Stimulated activated CD4-positive, alpha-beta T cell treated with anti-CD3 and anti-CD28 coated beads, Interleukin-2, amount 100 ng/mL, for 48 hours (primary cell): Measurements from ENCODE around the gene PRSS12.
"Not testable (repeated sequence)": the region's sequence is repeated elsewhere in the genome, so short reads cannot be mapped to it uniquely, and the experiment has no call there.

ENCODE experiments used
- DNase-seq, 2 donors: peaks; one replicate each; pipeline ENCODE4 v3.0.0-alpha.2; 2020

PRSS12 gene

DNA sequence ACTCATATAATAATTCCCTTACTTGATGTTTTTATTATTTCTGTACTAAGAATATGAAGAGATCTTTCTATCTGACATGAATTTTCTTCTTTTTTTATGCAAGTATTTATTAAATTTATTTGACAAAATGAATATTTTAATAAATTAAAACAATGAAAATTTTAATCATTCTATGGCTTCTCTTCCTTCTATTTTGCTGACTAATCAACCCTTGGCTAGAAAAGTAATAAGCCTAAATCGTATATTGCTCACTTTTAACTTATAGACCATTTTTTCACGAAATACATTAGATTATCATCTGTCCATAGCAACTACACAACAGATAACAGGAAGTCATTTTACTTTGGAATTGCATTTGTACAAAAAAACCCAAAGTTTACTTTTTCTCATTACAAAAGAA, 38.6 kb downstream of the PRSS12 start:
- DNase-seq, result no peak

- DNase-seq, result no peak
Observed at GRCh38 chr4:118313098-118313497, 39.7 kb downstream of the PRSS12 start.

GRCh38 chr4:118308306-118309030, 44.3 kb downstream of the PRSS12 start:
- DNase-seq, result no peak

- DNase-seq, result no peak
Observed at GRCh38 chr4:118307643-118308042, 45.2 kb downstream of the PRSS12 start.

DNA sequence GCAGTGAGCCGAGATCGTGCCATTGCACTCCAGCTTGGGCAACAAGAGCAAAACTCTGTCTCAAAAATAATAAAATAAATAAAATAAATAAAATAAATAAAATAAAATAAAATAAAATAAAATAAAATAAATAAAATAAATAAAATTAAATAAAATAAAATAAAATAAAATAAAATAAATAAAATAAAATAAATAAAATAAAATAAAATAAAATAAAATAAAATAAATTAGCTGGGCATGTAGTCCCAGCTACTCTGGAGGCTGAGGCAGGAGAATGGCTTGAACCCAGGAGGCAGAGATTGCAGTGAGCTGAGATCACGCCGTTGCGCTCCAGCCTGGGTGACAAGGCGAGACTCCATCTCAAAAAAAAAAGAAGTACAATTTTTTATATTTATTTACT, 53.2 kb downstream of the PRSS12 start:
- not testable (repeated sequence) for DNase-seq

DNA sequence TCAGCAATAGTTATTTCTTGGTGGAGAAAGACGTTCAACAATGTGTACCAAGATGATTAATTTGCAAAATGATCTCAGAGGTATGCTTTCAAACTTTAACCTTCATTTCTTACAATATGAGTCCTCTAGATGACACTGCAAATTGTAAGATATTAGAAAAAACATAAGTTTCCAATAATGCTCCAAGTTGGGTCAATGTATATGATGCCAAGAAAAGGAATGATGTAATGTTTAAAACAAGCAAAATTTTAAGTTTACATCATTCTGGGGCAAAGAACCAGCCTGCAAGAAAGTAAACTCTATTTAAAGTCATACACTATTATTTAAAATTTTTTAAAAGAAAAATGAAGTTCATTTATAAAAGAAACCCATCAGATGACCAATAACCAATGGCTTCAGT, 56.1 kb downstream of the PRSS12 start:
- no peak for DNase-seq

DNA sequence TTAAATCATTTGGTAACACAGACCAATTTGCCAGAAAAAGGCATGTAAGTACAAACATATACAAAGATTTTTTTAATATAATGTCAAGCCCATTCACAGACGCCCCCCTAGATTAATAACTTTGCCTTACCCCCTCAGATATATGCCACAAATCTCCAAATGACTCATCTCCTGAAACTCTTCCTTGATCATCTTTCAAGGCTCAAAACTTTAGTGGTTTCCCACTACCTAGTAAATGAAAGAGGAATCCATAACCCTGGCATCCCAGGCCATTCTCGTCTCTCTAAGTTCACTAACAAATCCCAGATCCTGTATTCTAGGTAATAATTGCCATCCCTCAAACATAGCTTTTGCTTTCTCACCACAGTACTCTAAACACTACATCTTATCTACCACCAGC, 61.9 kb downstream of the PRSS12 start:
- no peak for DNase-seq

DNA sequence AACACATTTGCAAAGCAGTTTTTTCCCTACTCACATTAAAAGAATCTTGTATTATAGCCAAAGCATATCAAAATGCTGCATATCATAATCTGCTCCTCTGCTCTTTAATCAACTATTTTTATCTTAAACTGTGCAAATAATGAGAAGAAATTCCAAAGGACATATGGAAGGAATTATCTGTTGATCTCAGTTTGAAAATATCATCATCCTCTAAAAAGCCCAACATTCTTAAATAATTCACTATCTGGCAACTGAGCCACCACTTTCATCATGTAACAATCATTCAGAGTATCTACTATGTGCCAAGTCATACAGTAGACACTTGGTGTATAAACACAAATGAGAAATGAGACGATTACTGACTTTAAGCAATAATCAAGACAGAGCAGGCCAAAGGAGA, 63.0 kb downstream of the PRSS12 start:
- no peak for DNase-seq

- DNase-seq, result no peak
Observed at GRCh38 chr4:118287711-118288451, 64.9 kb downstream of the PRSS12 start.

DNA sequence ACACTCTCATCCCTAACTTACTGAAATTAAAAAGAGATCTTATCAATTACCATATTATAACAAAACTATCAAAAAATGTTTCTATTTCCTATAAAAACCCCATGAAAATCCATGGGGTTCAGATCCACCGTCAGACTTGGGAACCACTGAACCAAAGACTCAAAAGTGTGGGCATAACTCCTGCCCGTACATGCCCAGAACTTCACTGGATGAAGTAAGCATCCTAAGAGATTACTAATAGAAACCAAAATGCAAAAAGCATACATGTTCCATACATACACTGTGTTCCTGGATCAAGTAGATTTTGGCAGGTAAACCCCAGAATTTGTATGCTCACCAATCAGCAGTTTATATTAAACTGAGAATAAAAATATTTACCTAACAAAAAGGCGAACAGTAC, 66.1 kb downstream of the PRSS12 start:
- DNase-seq, result no peak

- DNase-seq, result no peak
Observed at GRCh38 chr4:118285931-118286330, 66.9 kb downstream of the PRSS12 start.

DNA sequence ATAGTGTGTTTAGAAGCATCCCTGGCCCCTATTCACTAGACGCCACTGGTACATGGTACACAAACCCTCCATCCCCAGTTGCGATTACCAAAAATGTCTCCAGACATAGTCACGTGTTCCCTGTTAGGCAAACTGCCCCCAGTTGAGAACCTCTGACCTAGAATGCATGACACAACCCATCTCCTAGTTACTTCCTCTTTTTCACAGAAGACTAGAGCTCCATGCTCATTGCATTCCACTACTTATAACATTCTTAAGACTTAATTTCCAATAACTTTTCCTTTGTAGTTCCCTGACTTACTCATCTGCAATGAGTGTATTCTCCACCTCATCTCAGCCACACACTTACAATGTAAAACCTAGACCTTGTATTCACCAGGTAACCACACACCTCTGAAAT, 68.6 kb downstream of the PRSS12 start:
- DNase-seq, result no peak

DNA sequence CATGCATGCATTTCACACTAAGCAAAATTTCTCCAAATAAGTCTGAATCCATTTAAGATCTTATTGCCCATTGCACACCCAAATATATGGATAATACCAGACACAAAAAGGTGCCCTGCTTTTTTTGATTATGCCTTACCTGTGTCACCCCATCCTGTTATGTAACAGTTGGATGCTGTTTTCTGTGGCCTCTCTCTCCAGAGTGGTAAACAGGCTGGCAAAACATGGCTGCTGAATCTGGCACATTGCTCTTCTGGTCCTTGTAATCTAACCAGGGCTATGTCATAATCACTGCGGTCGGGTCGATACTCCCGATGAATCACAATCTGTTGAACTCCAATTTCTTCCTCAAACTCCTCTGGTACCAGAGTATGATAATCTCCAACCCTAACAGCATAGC, 70.1 kb downstream of the PRSS12 start:
- DNase-seq, result no peak

DNA sequence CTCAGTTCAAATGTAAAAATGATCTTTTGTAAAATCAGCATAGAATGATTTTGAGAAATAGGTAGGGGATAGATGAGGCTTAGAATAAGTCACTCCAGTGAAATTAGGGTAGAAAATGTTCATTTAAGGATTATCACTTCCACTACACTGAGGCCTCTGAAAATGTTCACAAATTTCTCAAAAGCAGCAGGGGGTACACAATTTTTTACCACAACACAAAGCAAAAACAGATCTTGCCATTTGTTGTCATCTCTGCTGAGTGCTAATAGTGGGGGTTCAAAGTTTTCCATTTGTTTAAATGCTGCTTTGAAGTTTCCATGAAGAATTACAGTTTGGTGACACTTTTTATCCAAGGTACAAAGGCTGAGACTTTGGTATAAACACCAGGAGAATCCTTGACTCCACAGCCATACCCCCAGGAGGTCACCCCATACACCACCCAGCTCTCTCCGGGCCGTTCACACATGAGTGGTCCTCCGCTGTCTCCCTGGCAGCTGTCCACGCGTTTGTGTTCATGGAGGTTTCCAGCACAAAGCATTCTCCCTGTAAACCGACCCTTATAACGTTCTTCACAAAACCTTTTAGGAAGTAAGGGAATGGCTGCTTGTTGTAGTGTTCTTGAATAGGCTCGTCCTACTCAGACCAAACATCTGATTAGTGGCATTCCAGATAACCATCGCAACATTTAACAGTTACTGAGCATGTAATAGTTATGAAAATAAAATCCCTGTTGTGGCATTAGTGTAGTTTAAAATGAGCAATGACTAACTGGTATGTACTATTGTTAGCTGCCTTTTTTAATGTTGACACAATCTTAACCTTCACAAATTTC, 71.0 kb downstream of the PRSS12 start:
- no peak for DNase-seq

- DNase-seq, result peak in 1 of 2 donors; percentile 3
Observed at GRCh38 chr4:118280501-118281218, 72.1 kb downstream of the PRSS12 start.

DNA sequence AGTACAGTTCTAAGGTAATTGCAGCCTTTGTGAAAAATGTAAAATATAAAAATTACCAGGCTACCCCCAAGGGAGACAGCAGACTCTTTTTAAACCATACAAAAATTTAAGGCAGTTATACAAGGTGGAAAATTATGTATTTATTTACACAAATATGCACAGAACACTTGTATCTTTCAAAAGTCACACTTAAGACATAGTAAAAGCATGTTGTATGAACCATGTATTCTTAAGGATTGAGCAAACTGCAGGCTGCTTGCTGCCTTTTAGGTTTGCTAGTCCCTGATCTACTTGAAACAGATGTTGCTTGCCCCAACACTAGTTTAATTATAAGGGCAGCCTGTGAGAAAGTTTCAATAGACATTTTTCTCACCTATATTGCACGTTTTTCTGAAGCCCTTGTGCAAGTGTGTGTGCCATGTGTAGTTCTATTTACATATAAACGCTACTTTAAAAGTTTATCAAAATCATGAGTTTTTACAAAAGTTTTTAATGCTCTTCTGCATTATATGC, 72.8 kb downstream of the PRSS12 start:
- DNase-seq, result no peak

DNA sequence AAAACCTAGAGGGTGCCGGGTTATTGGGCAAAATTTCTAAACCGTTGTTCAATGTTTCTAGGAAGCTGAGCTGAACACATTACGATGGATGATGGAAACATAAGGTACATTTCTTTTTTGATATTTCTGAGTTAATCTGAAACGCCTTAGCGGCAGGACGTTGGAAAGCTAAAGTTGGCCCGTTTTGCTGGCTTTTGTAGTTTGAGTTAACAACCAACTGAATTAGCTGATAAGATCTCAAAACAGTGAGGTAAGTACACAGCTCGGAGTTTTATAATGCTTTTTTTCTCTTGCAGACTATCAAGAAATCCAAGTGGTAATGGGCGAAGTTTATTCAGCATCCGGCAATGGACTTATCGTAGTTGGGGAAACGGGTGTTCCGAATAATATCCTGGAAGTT, 73.5 kb downstream of the PRSS12 start:
- no peak for DNase-seq

DNA sequence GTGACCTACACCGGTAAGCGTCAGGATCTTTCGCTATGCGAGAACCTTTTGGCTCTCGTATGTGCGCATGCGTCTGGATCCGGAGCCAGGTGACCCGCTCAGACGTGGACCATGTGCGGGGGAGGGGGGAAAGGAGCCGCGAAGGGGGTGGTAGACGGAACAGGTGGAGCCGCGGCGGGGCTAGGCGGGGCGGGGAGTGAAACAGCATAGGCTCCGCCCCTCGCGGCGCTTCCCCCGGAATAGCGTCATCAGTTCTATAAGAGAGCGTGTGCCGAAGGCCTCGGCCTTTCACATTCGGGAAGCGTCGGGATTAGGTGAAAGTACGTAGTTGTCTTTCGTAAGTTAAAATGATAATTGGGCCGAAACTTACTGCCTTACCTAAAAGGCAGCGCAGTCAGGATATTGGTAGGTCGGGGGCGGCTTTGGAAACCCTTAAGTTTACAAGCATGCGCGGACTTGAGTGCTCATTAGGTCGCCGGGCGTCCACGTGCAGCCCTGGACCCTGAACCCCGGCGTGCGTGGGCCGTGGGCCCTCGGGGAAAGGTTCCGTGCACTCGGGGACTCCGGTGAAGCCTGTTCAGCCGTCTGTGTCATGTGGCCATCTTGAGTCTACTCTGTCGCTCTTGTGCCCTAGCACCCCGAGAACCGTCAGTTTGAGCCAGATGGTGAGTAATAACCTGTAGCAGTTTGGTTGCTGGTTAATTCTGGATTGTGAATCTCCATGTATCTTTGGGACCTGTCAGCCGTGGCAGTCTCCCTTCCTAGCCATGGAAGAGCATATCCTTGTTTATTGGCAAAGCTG, 74.1 kb downstream of the PRSS12 start:
- DNase-seq, result peak; percentile 95 to 96

DNA sequence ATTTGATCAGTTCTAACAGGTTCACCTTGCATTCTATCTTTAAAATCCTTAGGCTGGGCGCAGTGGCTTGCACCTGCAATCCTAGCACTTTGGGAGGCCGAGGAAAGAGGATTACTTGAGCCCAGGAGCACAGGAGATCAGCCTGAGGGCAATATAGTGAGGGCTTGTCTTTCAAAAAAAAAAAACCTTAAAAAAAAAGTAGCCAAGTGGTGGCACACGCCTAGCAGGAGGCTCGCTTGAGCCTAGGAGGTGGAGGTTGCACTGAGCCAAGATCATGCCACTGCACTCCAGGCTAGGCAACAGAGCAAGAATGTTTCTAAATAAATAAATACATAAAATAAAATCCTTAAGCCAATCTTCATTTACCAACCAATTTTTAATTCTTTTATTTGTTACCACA, 75.6 kb downstream of the PRSS12 start:
- no peak for DNase-seq

DNA sequence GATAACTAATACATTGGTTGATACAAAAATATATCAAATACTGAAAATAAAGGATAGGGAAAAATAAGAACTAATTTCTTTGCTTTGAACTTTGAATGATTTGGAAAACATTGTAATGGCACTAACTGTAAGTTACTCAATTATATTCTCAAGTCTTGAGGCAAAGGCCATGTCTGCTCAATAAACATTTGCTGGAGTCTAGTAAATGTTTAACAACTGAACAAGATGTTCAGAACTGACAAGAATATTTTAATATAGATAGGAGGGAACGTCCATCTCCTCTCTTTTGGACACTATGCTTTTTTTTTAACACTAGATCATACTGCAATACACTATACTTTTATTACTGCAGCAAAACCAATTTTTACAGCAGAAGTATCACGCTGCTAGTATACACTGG, 76.2 kb downstream of the PRSS12 start:
- DNase-seq, result no peak

DNA sequence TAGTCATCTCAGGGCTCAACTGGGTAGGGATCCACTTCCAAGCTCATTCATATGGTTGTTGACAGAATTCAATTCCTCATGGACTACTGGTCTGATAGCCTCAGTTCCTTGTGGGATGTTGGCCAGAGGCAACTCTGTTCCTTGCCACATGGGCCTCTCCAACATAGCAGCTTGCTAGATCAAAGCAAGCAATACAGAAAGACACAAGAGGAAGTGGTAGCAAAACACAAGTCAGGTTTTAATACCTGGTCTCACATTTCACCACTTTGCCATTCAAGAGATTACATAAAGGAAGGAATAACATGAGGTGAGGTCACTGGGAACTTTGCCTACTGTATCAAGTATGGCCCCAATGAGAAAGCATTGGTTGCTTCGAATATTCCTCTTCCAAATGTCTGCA, 79.2 kb downstream of the PRSS12 start:
- no peak for DNase-seq

- DNase-seq, result no peak
Observed at GRCh38 chr4:118271788-118272187, 81.0 kb downstream of the PRSS12 start.
